Activated CD4-positive, alpha-beta T cell treated with anti-CD3 and anti-CD28 coated beads, Interleukin-2, Interleukin-6, amounts not matched to agents 100 ng/mL and 50 ng/mL, durations not matched to agents 16 hours and 8 hours (primary cell): Measurements from ENCODE around the gene PGK1.
"Not testable (repeated sequence)": the region's sequence is repeated elsewhere in the genome, so short reads cannot be mapped to it uniquely, and the experiment has no call there.

ENCODE experiments used
- DNase-seq: peaks from one replicate; pipeline ENCODE4 v3.0.0-alpha.2; 2020

PGK1 gene

GRCh38 chrX:78103623-78104446 is at the start of gene PGK1:
Gene PGK1 (plus strand): TSS chrX:78104248. CDS start chrX:78104341, 93 bp downstream.
- peak; percentile 96 for DNase-seq

GRCh38 chrX:78063687-78064086 is 40.4 kb upstream of the PGK1 start:
- DNase-seq = no peak

GRCh38 chrX:78064152-78064551 is 39.9 kb upstream of the PGK1 start:
- no peak for DNase-seq

- peak; percentile 78 for DNase-seq
Measured at GRCh38 chrX:78064698-78065601, 39.1 kb upstream of the PGK1 start.

- no peak for DNase-seq
Measured at GRCh38 chrX:78066110-78066509, 37.9 kb upstream of the PGK1 start.

- no peak for DNase-seq
Measured at GRCh38 chrX:78071331-78071730, 32.7 kb upstream of the PGK1 start.

- peak; percentile 36 for DNase-seq
Measured at GRCh38 chrX:78073147-78074077, 30.6 kb upstream of the PGK1 start.

GRCh38 chrX:78074088-78074487 is 30.0 kb upstream of the PGK1 start:
- DNase-seq = no peak

- peak; percentile 71 for DNase-seq
Measured at GRCh38 chrX:78075787-78076389, 28.2 kb upstream of the PGK1 start.

GRCh38 chrX:78081413-78081812 is 22.6 kb upstream of the PGK1 start:
- not testable (repeated sequence) for DNase-seq

GRCh38 chrX:78092296-78092695 is 11.8 kb upstream of the PGK1 start:
- peak; percentile 23 for DNase-seq

- DNase-seq = no peak
Measured at GRCh38 chrX:78098108-78098507, 5.9 kb upstream of the PGK1 start.

- DNase-seq = no peak
Measured at GRCh38 chrX:78102091-78102490, 2.0 kb upstream of the PGK1 start.

- no peak for DNase-seq
Measured at GRCh38 chrX:78103001-78103622, 936 bp upstream of the PGK1 start.

- peak; percentile 58 for DNase-seq
Measured at GRCh38 chrX:78104447-78105176, 564 bp downstream of the PGK1 start.

- peak; percentile 49 for DNase-seq
Measured at GRCh38 chrX:78105944-78106650, 2.0 kb downstream of the PGK1 start.

GRCh38 chrX:78106651-78106986 is 2.6 kb downstream of the PGK1 start:
- DNase-seq = no peak

- DNase-seq = peak; percentile 18
Measured at GRCh38 chrX:78109458-78109857, 5.4 kb downstream of the PGK1 start.

- DNase-seq = no peak
Measured at GRCh38 chrX:78111140-78111931, 7.3 kb downstream of the PGK1 start.

GRCh38 chrX:78116365-78116764 is 12.3 kb downstream of the PGK1 start:
- DNase-seq = no peak
